Mononuclear cell (primary cell): ENCODE measurements around the gene COPS7A. TPM values are rescaled to one million over a fixed set of nuclear protein-coding genes. Genes with fewer than 3 reads are reported as not detected.
A peak's percentile ranks its signal among the peaks of the same experiment; 100 is the strongest.
"Not testable (repeated sequence)": the region's sequence is repeated elsewhere in the genome, so short reads cannot be mapped to it uniquely, and the experiment has no call there.

Experiments used
- H3K27me3 ChIP-seq: 2 replicates; pipeline ENCODE4 v1.6.0; 2011; ENCODE audit warnings: low read length, control low read depth; ENCODE audit not compliant: insufficient read depth
- H3K4me1 ChIP-seq: 2 replicates; pipeline ENCODE4 v1.5.1; 2011; ENCODE audit warnings: mild to moderate bottlenecking, low read length, control low read depth; ENCODE audit not compliant: insufficient read depth
- H3K4me3 ChIP-seq: 2 replicates; pipeline ENCODE4 v1.5.1; 2011; ENCODE audit warnings: mild to moderate bottlenecking, low read length, moderate library complexity
- H3K9me3 ChIP-seq: 2 replicates; pipeline ENCODE4 v1.5.1; 2011; ENCODE audit warnings: low read depth, mild to moderate bottlenecking, control low read depth, low read length
- total RNA-seq: library from RNA; depleted of rRNA; stranded (reverse); fragments of >200 nt; gene quantifications from one replicate; pipeline ENCODE4 v1.2.3, GENCODE V29; 2012

The COPS7A gene
- total RNA-seq, 1 donor, result 9.3 TPM

- peaks cover 44% of the 10 kb centered on the region for H3K27me3 ChIP-seq
- H3K4me1 ChIP-seq, result peaks cover 27% of the 10 kb centered on the region
- no peaks in the 10 kb centered on the region for H3K9me3 ChIP-seq
- H3K4me3 ChIP-seq, result no peak overlapping the region
Observed at GRCh38 chr12:6698352-6699046, 25.3 kb upstream of the COPS7A start.

DNA sequence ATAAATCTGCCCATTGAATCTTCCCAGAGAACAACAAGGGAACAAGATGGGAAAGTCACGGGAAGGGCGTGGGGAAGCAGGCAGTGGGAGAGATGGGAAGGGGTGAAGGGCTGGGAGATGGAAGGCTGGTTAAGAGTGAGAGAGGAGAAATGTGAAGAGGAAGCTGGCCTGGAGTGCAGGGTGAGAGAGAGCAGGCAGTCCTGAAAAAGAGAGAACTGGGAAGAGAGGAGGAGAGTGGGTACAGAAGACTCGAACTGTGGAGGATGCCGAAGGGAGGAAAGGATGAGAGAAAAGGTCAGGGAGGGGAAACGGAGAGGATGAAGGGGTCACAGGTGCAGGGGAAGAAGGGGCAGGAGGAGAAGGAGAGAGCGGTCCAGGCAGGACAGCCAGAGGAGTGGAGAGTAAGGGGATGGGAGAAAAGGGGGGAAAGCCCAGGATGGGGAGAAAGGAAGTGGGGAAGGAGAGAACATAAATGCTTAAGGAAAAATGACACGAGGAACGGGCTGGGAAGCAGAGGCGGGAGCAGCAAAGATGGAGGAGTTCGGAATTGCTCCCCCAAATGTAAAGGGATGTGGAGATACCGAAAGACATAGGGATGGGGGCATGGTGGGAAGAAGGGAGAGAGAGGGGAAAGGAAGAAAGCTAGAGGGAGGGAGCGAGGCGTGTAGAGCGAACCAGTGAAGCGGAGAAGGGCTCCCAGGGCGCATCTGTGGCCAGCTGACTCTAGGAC, 24.4 kb upstream of the COPS7A start:
- Histone ChIP-seq H3K4me1 (peaks cover 27% of the 10 kb centered on the region), H3K9me3 (no peaks in the 10 kb centered on the region), H3K27me3 (peaks cover 53% of the 10 kb centered on the region), H3K4me3 (no peak overlapping the region)

- H3K9me3 ChIP-seq, result no peaks in the 10 kb centered on the region
- H3K4me1 ChIP-seq, result peaks cover 27% of the 10 kb centered on the region
- no peak overlapping the region for H3K4me3 ChIP-seq
- peaks cover 58% of the 10 kb centered on the region for H3K27me3 ChIP-seq
Observed at GRCh38 chr12:6699989-6700645, 23.7 kb upstream of the COPS7A start.

DNA sequence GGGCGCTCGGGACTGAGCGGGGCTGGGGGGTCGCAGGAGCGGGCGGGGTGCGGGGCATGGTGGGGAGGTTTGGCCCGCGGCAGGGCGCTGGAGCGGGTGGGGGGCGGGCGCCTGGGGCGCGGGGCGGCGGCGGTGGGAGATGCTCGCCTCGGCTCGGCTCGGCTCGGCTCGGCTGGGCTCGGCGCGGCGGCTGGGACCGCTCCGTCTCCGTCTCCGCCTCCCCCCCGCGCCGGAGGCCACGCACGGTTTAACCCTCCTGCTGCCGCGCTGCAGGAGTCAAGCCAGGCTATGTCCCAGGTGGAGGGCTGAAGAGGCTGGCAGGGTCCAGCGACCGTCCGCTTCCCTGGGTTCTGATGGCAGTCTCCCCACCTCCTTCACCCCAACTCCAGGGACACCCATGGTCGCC, 23.2 kb upstream of the COPS7A start, which contains the start of gene PIANP:
TSS of gene PIANP (minus strand) at position 170 of the 406 bp plus-strand sequence. CDS start 2,754 bp downstream, outside the sequence.
- Histone ChIP-seq H3K4me3 (no peak within 1 kb of the TSS), H3K9me3 (no peaks in the 10 kb centered on the region), H3K4me1 (peaks cover 27% of the 10 kb centered on the region), H3K27me3 (peaks cover 58% of the 10 kb centered on the region)

GRCh38 chr12:6701078-6701768, 22.6 kb upstream of the COPS7A start:
- Histone ChIP-seq H3K9me3 (no peaks in the 10 kb centered on the region), H3K27me3 (peaks cover 58% of the 10 kb centered on the region), H3K4me1 (peaks cover 27% of the 10 kb centered on the region), H3K4me3 (no peak overlapping the region)

DNA sequence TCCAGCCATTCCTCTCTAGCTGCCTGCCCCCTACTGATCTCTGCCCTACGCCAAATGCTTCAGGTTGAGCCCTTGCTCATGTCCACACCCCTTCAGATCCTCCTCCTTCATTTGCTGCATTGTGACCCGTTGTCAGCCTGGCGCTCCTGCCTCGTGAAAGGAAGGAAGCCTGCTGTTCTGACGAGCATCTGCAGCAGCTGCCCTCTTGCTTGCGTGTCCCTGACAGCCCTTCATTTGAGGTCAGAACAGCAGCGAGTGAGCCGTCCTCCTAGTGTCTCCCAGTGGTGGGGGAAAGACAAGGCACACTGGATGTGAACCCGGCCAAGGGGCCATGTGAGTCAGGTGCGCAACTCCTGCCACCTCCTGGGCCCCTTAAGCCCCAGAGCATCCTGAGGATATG, 20.2 kb upstream of the COPS7A start:
- Histone ChIP-seq H3K9me3 (no peaks in the 10 kb centered on the region), H3K27me3 (peaks cover 51% of the 10 kb centered on the region), H3K4me3 (no peak overlapping the region), H3K4me1 (peaks cover 15% of the 10 kb centered on the region)

GRCh38 chr12:6708351-6708750, 15.5 kb upstream of the COPS7A start:
- not testable (repeated sequence) for H3K4me3 ChIP-seq, H3K4me1 ChIP-seq, H3K9me3 ChIP-seq
- peaks cover 15% of the 10 kb centered on the region for H3K27me3 ChIP-seq

DNA sequence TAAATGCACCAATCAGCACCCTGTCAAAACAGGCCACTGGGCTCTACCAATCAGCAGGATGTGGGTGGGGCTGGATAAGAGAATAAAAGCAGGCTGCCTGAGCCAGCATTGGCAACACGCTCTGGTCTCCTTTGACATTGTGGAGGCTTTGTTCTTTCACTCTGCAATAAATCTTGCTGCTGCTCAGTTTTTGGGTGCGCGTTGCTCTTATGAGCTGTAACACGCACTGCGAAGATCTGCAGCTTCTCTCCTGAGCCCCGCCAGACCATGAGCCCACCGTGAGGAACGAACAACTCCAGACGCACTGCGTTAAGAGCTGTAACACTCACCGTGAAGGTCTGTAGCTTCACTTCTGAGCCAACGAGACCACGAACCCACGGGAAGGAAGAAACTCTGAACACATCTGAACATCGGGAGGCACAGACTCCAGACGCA, 14.9 kb upstream of the COPS7A start:
- no peak overlapping the region for H3K4me3 ChIP-seq
- no peaks in the 10 kb centered on the region for H3K4me1 ChIP-seq
- no peaks in the 10 kb centered on the region for H3K9me3 ChIP-seq
- peaks cover 9% of the 10 kb centered on the region for H3K27me3 ChIP-seq

DNA sequence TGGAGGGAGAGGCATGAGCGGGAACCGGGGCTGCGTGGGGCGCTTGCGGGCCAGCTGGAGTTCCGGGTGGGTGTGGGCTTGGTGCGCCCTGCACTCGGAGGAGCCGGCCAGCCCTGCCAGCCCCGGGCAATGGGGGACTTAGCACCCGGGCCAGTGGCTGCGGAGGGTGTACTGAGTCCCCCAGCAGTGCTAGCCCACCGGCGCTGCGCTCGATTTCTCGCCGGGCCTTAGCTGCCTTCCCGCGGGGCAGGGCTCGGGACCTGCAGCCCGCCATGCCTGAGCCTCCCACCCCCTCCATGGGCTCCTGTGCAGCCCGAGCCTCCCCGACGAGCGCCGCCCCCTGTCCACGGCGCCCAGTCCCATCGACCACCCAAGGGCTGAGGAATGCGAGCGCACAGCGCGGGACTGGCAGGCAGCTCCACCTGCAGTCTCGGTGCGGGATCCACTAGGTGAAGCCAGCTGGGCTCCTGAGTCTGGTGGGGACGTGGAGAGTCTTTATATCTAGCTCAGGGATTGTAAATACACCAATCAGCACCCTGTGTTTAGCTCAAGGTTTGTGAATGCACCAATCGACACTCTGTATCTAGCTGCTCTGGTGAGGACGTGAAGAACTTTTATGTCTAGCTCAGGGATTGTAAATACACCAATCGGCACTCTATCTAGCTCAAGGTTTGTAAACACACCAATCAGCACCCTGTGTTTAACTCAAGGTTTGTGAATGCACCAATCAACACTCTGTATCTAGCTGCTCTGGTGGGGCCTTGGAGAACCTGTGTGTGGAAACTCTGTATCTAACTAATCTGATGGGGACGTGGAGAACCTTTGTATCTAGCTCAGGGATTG, 7.6 kb upstream of the COPS7A start:
- H3K27me3 ChIP-seq, H3K4me3 ChIP-seq, H3K9me3 ChIP-seq, H3K4me1 ChIP-seq: not testable (repeated sequence)

DNA sequence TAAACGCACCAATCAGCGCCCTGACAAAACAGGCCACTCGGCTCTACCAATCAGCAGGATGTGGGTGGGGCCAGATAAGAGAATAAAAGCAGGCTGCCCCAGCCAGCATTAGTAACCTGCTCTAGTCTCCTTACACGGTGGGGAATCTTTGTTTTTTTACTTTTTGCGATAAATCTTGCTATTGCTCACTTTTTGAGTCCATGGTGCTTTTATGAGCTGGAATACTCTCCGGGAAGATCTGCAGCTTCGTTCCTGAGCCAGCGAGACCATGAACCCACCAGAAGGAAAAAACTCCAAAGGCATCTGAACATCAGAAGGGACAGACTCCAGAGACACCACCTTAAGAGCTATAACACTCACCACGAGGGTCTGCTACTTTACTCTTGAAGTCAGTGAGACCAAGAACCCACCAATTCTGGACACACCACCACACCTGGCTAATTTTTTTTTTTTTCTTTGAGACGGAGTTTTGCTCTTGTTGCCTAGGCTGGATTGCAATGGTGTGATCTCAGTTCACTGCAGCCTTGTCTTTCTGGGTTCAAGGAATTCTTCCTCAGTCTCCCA, 6.9 kb upstream of the COPS7A start:
- Histone ChIP-seq H3K9me3 (no peaks in the 10 kb centered on the region), H3K4me3 (no peak overlapping the region), H3K4me1 (no peaks in the 10 kb centered on the region), H3K27me3 (no peaks in the 10 kb centered on the region)

DNA sequence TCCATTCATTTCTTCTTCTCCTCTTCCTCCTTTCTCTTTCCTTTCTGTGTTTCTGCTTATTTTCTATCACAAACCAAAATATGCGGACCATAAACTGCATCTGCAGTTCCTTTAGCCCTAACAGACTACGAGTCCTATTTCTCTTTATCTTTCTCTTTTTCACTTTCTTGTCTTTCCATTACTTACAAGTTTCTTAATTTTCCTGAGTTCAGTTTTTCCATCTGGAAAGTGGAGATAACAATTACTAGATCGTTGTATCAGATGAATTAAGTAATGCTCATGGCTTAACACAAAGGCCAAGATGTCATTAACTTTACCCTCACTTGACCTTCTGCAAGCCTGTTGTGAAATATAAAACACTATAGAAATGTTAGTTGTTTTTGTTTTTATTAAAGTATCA, 983 bp upstream of the COPS7A start:
- H3K27me3 ChIP-seq, result no peaks in the 10 kb centered on the region
- no peaks in the 10 kb centered on the region for H3K9me3 ChIP-seq
- H3K4me1 ChIP-seq, result peaks cover 15% of the 10 kb centered on the region
- no peak overlapping the region for H3K4me3 ChIP-seq

- Histone ChIP-seq H3K4me3 (peak overlapping the region; percentile 63), H3K9me3 (no peaks in the 10 kb centered on the region), H3K27me3 (no peaks in the 10 kb centered on the region), H3K4me1 (peaks cover 15% of the 10 kb centered on the region)
Observed at GRCh38 chr12:6724409-6724797, 557 bp downstream of the COPS7A start.

GRCh38 chr12:6725350-6725749, 1.5 kb downstream of the COPS7A start:
- Histone ChIP-seq H3K4me3 (no peak overlapping the region), H3K4me1 (peaks cover 15% of the 10 kb centered on the region), H3K9me3 (no peaks in the 10 kb centered on the region), H3K27me3 (no peaks in the 10 kb centered on the region)

GRCh38 chr12:6729186-6729585, 5.3 kb downstream of the COPS7A start:
- Histone ChIP-seq H3K4me1 (peaks cover 15% of the 10 kb centered on the region), H3K4me3 (no peak overlapping the region), H3K27me3 (no peaks in the 10 kb centered on the region), H3K9me3 (no peaks in the 10 kb centered on the region)
